AG09319 (cell line): ENCODE data around the gene GNAQ.
"Not testable (repeated sequence)": the region's sequence is repeated elsewhere in the genome, so short reads cannot be mapped to it uniquely, and the experiment has no call there.

Source experiments
- DNase-seq: peaks from one replicate; pipeline ENCODE4 v3.0.0-alpha.2; 2010; ENCODE audit warnings: low read depth; ENCODE audit errors: extremely low read depth
- TF ChIP-seq, protein P1 (sequence below): IDR thresholded peaks from 2 replicates; pipeline ENCODE4 v1.5.1; 2011; ENCODE audit warnings: low read depth, mild to moderate bottlenecking, inconsistent platforms, low read length, moderate library complexity

Gene GNAQ

DNA sequence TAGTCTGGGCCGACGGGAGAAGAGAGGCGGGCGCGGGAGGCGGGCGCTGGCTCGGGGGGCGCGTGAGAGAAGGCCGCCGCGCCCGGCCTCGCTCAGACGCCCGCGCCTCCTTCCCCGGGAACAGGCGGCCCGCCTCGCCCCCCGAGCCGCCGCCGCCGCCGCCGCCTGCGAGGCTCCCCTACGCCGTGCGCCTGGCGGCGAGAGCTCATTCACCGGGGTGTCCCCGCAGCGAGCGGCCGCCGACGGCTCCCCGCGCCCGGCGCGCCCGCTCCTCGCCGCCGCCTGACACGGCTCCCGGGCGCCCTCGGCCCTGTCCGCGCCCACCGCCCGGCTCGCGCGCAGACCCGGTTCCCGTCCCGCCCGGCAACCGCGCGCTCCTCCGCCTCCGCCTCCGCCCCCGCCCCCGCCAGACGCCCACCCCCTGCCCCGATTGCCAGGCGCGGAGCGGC lies at the start of gene GNAQ:
Gene GNAQ (minus strand): TSS at position 368 of the 449 bp plus-strand sequence. CDS start 576 bp downstream, outside the sequence.
- TF ChIP-seq, protein P1, sequence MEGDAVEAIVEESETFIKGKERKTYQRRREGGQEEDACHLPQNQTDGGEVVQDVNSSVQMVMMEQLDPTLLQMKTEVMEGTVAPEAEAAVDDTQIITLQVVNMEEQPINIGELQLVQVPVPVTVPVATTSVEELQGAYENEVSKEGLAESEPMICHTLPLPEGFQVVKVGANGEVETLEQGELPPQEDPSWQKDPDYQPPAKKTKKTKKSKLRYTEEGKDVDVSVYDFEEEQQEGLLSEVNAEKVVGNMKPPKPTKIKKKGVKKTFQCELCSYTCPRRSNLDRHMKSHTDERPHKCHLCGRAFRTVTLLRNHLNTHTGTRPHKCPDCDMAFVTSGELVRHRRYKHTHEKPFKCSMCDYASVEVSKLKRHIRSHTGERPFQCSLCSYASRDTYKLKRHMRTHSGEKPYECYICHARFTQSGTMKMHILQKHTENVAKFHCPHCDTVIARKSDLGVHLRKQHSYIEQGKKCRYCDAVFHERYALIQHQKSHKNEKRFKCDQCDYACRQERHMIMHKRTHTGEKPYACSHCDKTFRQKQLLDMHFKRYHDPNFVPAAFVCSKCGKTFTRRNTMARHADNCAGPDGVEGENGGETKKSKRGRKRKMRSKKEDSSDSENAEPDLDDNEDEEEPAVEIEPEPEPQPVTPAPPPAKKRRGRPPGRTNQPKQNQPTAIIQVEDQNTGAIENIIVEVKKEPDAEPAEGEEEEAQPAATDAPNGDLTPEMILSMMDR: no peak
- no peak for DNase-seq

DNA sequence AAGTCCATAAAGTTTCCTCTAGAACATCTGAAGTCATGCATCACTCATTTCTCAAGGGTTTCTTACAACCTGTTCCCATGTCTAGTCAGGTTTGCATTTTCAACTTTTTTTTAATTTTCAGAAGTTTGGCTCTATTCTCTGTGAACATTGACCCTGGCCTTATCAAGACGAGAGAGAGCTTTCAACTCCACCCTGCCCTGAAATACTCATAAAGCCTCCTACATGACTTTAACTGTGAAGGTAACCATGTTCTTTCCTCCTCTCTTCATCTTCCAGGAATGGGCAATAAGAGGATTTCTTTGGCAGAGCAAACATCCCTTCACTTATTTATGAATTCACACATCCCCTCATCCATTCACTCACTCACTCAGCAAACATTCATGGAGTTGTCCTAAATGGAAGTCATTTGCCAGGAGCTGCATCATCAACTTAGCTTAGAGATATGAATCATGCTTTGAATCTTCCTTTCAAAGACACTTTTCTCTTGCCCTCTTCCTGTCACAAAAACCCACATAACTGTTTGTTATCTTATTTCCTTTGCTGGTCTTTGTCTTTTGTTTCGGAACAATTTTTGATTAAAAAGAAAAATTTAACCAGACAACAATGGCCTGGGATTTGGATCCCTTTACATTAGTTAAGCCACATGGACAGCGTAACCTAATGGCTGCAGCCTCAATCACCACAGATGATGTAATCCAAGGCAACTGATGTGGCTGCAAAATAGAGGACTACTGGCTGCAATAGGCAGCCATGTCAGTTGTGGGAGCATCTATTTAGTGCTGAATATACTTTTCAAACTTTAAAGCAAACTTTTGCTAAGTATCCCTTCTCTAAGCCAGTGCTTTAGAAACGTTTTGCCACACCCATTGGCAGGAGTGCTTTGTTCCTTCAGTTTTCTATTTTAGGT lies 43.0 kb upstream of the GNAQ start:
- DNase-seq: no peak
- TF ChIP-seq, protein P1: no peak

DNA sequence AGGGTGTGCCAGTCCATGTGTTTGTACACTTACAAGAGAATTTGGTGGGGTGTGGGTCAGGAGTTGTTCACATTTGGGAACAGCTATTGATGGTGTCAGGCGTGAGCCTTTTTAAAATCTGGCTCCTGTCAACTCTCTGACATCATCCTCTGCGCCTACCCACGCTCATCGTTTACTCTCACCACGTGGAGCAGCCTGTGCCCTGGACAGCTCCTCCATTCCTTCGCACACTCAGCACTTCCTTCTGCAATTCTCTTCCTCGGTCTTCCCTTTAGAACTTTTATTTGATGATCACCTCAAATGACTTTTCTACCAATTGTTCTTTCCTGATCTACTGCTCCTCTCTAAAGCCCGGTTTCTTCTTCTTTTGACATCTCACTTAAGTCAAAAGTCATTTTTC lies 42.1 kb upstream of the GNAQ start:
- TF ChIP-seq, protein P1: no peak
- DNase-seq: no peak

DNA sequence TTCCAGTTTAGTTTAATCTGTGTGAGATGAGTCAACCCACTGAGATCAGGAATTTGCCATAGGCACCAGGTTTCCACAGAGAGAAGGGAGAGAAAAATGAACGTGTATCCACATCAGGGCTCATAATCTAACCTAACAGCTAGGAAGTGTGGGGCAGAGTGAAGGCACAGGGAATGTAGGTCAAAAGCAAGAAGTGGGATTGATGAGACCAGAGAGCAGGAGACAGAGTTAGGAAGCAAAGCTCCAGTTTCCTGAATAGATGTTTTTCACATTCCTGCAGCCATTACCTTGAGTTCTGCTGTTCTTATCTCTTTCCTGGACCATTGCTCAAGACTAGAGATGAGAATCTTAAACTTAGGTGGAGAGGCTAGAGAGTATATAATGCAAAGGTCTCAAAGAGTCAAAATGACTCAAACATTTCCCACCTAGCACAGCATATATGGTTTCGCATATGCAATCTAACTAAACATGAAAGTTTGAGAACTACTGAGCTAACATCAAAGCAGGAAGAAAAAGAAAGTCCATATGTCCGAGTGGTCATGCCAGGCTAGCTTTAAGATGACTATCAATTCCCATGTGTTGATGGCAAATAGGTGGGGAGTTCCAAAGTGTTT lies 41.1 kb upstream of the GNAQ start:
- TF ChIP-seq, protein P1: no peak
- DNase-seq: no peak

DNA sequence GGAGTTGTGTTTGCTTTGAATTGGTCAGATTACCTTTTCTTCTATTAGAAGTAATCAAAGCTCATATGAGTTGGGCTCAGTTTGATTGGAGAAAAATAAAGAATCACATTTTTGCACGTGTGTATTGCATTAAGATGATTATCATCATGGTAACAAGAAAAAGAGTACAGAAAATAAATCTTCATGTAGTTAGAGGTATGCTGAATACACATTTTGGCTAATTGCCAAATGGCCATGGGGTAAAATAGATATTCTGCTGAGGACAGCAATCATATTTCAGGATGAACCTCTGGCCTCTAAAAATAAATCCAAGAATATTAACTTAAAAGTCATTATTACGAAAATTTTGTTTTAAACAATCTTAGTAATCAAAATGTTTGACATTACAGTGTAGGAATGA lies 38.9 kb upstream of the GNAQ start:
- no peak for DNase-seq
- TF ChIP-seq, protein P1: no peak

DNA sequence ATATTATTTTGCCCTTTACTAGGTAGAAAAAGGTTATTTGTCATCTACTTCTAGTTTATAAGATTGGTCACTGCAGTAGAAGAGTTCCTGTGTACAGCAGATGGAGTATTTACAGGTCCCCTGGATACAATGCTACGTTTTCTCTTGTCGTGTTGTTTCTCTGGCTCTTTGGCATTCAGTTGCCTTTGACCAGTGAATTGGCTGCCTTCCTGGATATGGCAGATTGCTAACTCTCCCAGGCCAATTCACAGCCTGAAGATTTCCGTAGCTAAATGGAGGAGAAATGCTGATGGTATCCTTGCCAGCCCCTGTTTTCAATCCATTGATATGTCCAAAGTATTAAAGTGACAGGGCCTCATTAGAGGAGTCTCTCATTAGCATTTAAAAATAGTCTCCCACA lies 32.5 kb upstream of the GNAQ start:
- no peak for DNase-seq
- TF ChIP-seq, protein P1: no peak

DNA sequence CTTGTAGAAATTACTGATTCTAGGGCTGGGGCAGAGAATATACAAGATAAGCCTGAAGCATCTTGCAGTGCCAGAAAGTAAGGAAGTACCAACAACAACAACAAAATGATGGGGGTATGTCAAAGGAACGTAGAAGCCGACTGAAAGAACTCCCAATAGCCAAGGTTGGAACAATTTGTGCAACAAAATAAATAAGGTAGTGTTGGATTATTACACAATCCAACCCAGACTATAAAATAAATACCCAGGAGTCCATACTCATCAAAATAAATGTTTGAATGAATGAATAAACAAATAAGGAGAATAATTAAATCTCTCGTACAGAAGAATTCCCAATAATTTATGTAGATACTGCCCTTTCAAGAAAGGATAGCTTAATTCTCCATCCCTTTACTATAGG lies 31.1 kb upstream of the GNAQ start:
- TF ChIP-seq, protein P1: no peak

DNA sequence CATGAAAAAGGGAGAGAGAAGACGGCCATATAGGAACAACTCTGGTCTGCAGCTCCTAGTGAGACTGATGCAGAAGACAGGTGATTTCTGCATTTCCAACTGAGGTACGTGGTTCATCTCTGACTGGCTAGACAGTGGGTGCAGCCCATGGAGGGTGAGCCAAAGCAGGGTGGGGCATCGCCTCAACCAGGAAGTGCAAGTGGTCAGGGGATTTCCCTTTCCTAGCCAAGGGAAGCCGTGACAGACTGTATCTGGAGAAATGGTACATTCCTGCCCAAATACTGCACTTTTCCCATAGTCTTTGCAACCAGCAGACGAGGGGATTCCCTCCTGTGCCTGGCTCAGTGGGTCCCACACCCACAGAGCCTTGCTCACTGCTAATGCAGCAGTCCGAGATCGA lies 22.6 kb upstream of the GNAQ start:
- not testable (repeated sequence) for DNase-seq

More for the DNA sequence above, 31.1 kb upstream of the GNAQ start:
- no peak for DNase-seq
